HL-60/S4 treated with phorbol 12-myristate 13-acetate at 8.2 ng/mL for 4 days and 3 days (cell line): Measurements from ENCODE around the gene MAPRE2.

ENCODE experiments used
- in situ Hi-C: fragments of 300-500 bp; cut with MboI; formaldehyde crosslinking; loops from 2 replicates; pipeline ENCODE4 v1.15.0; 2022; ENCODE audit warnings: low sequenced_read_pairs

MAPRE2 gene

DNA sequence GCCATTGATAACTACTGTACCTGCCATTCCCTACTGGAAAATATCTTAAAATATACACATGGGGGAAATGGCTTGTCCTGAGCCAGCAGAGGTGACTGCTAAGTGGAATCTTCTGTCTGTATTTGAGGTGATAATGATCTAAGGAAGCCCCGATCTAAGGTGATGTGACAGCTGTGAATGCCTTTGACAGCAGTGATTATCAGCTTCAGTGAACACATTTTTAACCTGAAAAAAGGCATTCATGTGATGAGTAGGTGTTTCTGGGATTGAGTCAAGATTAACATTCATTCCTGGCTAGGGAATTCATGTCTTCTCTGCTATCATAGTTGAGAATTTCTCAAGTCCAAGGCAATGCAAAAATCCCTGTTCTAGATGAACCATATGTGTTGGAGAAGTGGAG, 9.1 kb upstream of the MAPRE2 start:
- in situ Hi-C loops, result no loop called here

DNA sequence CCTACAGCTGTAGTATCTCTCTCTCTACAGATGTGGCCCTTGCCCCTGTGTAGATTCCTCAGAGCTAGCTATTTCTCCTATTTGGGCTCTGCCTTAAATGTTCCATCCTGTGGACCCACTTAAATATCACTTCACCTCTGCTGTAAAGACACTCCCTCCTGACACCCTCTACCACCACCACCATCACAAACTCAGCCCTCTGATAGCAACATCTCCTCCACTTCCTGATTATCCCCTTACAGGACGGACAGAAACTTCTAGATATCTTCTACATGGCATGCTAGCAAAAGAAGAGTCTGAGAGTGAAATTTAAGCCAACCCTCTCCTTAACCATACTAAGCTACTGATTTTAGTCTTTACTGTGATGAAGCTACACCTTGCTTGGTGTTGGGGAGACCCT, 3.2 kb upstream of the MAPRE2 start:
- in situ Hi-C loops, result no loop called here

DNA sequence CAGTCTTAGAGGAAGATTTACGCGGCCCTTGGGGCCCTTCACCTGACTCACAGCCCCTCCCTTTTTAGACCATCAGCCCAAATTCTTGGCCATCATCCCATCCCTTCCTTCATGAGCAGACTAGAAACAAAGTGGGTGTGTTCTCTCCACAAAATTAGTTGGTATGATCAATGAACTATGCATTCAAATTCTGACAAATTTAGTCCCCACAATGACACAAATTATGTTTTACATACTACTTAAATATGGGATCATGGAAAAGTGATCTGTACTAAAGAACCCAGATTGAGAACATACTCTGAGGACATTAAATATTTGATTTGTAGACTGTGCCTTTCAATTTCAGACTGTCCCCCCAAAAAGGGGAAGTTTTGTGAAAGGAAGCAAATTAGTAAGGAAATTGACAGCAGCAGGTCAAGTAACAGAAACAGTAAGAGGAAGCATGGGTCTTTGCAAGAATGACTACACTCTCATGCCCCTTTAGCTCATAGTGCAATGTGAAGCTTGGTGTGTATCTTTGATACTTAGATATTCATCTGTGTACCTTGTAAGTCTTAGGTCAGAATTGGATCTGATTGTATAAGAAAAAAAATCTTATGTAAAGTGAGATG, 2.2 kb upstream of the MAPRE2 start:
- in situ Hi-C loops, result no loop called here

DNA sequence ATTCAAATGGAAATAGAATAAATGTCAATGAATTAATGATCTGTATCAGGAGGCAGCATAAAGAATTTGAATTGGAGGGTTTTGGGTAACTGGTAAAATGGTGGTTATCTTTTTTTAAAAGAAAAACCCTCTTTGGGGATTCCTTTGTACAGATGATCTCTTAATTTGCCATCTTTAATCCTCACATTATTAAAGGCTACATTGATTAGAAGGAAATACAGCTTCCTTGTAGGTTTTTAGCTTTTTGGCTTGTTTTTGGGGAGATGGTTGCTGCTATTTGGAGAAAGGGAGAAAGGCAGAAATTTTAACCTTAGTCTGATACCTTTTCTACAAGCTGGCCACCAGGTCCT, 600 bp upstream of the MAPRE2 start:
- in situ Hi-C loops, result no loop called here

DNA sequence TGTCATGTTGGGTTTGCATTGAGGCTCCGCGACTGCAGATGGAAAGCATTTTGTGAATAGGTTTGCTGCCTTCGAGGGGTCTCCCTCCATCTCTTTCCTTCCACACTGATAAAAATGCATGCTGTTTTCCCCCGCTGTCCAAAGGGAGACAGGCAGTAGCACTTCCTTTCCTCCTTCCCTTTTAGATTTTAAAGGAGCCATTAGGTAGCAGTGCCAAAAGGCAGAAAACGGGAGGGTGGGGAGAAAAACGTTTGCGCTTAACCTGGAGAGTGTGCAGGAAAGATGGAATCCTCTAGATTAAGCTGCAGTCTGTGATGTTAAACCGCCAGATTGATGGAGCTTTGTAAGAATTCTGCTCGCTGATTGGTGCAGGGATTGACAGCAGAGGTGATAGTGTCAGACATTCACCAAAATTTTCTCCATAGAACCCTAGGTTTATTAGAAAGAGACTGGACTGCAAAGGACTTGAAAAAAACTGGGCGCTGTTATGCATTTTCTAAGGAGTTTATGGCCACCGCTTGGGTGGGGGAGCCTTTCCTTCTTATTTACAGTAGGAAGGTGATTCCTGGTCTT, 688 bp downstream of the MAPRE2 start:
- in situ Hi-C loops, result no loop called here

DNA sequence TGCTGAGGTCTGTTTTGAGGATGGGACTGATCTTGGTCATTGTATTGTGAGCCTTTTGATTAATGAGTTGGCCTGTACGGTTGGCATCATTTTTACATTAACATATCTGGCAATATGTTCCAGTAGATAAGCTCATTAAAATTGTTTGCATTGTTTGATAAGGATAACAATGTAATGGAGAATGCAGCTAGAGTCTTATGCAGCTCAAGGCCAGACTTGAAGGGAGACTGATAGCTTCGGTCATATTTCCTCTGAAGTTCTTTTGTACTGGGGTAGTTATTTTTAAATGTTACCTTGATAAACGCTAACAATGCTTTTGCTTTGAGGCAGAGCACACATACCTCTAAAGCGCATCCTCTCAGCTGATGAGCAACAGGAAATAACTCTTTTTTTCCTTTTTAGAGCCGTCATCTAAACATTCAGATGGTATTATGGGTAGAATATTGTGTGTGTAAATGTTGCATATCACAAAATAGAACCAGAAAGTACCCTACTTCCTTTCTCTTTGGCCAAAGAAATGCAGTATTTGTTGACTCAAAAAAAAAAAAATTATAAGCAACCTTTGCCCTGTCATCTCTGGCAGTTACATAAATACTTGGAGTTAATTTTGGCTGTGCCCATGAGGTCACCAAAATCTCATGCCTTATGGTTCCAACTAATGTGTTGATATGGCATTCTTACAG, 1.3 kb downstream of the MAPRE2 start:
- in situ Hi-C loops, result no loop called here

DNA sequence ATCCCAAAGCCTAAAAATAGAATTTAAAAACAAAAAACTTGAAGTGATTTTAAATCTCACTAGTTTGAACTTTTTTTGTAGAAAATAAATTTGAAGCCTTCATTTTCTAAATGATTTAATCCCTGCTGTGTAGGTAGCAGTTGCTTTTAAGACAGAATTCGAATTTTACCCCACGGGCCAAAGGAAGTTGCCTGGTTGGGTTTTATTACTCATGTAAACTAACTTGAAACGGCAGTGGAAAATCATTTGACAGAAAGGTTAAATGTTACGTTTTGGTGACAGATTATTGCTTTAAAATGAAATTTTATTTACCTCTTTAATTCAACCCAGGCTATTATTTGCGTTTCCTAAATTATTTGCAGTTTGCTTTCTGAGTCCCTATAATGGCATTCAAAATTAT, 2.0 kb downstream of the MAPRE2 start:
- in situ Hi-C loops, result no loop called here

DNA sequence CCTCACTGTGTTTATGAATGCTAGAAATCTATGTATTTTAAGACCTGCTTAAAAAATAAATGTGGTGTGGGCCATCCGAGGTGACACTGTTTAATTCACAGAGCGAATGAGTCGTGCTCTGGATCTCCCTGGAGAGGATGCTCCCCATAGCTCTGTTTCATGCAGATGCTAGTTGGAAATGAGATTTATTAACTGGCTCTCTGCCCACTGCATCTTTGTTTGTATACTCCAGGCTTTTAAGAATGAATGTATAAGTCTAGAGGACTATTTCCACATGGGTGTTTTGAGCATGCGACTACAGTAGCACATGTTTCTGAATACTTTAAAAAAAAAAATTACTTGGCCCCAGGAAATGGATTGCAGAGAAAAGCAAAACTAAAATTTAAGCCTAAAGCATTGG, 3.9 kb downstream of the MAPRE2 start:
- in situ Hi-C loops, result no loop called here

DNA sequence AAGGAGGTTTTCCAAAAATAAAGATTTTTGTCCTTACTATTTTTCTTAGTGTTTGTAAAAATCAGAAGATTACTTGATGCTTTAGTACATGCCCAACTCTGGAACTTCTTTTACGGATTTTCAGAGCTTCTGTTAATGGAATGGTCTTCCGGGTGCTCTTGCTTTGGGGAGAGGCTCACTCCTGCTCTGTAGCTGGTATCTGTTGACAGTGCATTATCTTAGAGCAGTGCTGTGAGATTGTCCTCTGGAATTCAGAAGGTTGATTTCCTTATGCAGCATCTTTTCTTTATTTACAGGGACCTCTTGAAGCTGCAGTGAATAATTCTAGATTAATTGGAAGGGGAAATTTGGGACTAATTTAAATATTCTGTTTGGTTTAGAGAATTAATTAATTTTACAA, 4.6 kb downstream of the MAPRE2 start:
- in situ Hi-C loops, result no loop called here

DNA sequence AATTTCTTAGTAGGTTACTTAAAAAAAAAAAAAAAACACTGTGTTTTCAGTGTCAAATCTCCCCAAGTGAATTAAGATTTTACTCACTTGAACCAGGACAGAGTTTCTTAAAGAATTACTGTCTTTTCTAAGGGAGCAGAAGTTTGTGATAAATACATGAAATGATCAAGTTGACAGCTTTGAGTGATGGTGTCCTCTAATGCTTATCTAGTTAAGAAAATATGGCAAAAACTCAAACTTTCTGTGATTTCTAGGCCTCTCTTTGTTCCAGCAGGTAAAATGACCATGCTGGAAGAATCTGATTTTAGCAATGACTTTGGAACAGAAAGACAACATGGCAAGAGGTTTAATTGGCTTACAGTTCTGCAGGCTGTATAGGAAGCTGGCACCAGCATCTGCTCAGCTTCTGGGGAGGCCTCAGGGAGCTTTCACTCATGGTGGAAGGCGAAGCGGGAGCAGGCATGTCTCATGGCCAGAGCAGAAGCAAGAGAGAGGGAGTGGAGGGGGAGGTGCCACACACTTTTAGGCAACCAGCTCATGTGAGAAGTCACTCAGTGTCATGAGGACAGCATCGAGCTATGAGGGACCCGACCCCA, 6.6 kb downstream of the MAPRE2 start:
- in situ Hi-C loops, result no loop called here

DNA sequence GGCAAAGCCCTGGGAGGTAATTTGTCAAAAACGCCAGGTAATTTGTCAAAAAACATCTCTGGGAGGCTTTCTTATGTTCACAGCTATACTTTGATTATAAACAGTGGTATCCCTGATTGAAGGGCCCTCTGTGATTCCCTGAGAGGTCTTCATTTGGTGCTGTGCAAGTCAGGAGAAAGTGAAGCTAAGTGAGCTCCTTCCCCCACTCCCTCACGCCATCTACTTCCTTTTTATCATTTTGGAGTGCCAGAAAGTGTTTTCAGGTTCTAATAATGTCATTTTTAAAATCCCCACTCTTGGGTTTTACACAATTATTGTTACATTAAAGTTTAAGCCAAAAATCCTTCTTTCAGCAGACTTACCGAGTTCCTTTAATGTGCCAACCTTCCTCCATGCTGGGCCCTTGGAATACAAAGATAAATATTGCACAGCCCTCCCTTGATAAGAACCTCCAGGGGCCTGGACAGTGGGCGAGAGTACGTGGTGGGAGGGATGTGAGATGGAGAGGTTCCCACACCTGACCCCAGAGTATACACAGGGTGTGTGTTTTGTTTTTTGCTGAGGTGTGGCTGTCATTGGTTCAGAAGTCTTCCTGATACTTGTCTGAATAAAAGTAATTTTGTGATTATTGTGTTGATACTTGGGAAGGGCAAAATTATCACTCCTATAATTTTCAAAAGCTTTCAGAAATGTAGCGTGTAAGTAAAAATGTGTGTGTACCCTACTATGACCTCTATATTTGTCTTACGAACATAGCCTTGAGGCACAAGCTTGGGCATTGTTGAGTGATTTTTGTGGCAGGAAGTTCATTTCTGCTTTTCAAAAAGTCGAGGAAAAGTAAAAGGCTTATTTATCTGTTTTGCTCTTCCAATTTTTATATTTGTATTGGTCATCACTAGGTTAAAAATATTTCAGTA, 8.2 kb downstream of the MAPRE2 start:
- in situ Hi-C loops, result no loop called here

DNA sequence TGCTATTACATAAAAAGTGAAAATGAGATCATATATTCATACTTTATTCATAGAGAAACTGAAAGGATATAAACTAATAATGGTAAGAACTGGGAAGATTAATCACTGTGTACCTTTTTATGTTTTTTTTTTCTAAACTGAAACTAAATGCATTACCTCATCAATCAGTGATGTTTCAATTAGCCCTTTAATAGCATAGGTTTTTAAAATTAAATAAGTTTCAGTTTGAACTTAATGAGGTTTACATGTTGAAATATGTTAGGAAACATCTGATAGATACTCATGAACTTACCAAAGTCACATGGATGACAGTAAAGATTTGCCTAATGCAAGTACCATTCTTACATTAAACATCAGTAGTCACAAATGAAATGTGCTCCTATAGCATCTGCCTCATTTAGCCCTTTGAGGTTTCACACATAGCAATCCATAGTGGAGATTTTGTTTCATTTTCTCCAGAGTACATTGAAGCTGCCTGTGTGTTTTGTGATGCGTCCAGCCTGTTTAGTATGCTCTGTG, 8.9 kb downstream of the MAPRE2 start:
- in situ Hi-C loops, result no loop called here

DNA sequence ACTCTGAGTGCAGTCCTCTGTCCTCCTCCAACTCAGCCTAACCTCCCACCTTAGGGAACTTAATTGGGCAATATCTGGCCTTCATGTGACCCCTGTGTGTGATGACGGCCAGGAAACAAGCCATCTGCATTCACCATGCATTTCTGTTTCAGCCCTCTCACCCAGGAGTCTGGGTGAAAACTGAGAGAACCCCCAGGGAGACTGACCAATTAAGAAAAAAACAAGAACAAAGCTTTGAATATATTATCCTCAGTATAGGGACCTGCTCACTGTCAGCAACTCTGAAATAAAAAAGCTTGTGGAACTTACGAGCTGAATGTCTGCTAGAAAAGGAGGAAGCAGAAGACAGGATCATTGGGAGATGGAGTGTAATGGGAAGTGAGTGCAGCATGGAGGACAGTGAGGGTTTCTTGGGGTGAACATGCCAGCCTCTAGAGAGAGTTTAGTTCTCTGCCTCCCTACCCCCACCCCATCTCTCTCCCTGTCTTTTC, 9.5 kb downstream of the MAPRE2 start:
- in situ Hi-C loops, result no loop called here

DNA sequence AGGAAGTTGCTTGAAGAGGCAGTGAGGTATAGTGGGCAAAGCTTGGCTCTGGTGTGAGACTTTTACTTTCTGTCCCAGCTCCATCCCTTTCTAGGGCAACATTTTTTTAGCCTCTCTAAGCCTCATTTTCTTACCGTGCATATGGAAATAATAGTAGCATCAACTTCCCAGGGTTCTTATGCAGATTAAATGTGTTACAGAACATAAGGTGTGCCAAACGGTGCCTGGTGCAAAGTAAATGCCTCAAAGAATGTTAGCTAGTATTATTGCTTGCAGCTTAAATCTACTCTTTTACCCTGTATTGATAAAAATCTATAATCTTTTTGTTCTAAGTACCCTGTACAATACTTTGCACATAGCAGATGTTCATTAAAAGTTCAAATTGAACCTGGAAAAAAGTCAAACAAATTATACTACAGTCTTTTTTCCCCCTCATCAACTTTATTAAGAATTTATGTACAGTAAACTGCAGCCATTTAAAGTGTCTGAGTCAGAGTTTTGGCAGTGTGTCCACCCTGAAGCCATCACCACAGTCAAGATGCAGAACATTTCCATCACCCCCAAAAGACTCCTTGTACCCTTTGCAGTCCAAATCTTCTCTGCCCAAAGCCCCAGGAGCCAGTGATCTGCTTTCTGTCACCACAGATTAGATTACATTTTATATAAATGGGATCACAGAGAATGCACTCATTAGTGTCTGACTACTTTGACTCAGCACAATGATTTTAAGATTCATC, 10.6 kb downstream of the MAPRE2 start:
- in situ Hi-C loops, result no loop called here

DNA sequence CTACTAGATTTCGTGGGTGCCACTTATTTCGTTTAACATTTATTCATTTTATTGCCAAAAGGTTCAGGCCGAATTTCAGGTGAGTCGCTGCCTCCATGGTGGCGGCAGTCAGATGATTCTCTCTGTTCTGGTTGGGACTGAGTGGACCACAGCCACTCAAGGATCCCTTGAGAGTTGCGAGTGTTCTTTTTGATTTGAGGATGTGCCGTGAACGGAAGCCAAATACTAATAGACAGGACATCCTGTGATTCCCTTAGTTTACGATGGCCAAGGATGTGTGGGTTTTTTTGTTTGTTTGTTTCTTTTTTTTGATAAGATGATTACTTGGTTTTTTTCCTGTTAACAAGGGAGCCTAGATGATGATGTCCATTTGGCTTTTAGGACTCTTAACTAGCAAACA, 13.2 kb downstream of the MAPRE2 start:
- in situ Hi-C loops, result no loop called here

DNA sequence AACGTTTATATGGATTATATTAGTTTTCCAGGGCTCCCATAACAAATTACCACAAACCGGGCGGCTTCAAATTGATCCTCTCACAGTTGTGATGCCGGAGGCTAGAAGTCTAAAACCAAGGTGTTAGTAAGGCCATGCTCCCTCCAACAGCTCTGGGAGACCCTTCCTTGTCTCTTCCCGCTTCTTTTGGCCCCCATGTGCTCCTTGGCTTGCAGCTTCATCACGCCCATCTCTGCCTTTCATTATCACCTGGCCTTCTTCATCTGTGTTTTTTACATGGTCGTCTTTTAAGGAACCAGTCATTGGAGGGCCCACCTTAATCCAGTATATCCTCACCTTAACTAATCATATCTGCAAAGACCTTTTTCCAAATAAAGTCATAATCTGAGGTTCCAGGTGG, 13.9 kb downstream of the MAPRE2 start:
- in situ Hi-C loops, result no loop called here

DNA sequence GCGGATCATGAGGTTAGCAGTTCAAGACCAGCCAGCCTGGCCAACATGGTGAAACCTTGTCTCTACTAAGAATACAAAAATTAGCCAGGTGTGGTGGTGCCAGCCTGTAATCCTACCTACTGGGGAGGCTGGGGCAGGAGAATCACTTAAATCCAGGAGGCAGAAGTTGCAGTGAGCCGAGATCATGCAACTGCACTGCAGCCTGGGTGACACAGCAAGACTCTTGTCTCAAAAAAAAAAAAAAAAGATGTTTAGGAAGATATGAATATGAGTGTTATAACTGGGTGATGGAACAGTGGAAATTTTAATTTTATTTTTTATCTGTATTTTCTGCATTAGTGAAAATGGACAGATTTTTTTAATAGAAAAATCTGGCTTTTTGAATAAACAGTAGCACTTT, 14.5 kb downstream of the MAPRE2 start:
- in situ Hi-C loops, result no loop called here

DNA sequence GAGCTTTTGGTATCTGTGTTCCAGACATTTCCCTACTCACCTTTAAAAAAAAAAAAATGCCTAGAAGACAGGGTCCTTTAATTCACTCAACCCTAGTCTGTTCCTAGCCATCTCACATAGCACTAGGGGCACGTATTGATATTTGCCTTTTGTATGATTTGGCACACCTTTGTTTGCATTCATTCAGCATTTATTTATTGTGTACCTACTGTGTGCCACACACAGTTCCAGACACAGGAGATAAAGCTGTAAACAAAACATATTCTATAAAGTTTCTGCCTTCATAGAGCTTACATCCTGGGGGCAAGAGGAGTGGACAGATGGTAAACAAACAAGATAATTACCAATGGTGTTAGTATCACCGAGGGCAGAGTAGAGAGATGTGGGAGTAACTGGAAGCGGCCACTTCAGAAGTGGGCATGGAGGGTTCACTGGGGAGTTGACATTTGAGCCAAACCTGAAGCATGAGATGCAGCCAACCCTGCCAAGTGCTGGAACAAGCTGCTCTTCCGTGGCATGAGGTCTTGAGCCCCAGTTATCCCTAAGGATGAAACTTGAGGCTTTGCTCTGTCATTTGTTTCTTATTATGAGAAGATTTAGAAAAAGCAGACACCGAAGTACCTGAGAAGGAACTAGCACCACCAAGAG, 18.2 kb downstream of the MAPRE2 start:
- in situ Hi-C loops, result no loop called here

DNA sequence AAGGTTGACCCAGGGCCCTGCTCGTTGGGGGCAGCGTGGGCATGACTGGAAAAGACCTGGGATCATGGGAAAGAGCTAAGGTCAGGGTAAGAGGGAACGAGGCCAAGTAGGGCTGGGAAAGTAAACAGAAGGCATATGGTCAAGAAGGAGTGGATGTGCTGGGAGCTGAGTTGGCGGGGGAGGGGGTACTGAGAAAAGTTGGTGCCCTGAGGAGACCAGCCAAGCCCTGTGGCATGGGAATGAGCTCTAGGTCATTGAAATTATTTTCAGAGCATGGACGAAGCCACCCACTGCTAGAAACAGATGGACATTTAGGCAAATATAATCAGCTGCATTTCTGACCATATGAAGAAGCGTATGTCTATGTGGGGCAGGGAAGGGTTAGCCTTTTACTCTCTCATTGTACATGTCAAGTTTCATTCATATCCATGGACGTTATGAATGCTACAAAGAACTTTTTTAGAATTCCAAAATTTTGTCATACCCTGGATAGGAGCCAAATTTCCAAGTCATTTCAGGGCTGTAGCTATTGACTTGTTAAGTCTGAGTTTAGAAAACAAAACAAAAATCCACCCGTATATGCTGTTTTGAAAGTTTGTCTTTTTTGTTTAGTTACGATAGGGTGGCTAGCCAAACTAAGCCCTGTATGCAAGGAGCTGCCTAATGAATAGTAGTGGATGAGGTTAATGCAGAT, 19.1 kb downstream of the MAPRE2 start:
- in situ Hi-C loops, result no loop called here
